SKM-1 (cell line): Measurements from ENCODE around the gene SPCS3.
"Not testable (repeated sequence)": the region's sequence is repeated elsewhere in the genome, so short reads cannot be mapped to it uniquely, and the experiment has no call there.

ENCODE experiments used
- DNase-seq: peaks from one replicate; lab custom pipeline; 2025; ENCODE audit not compliant: unreplicated experiment; lab: John Stamatoyannopoulos, UW

SPCS3 gene

DNA sequence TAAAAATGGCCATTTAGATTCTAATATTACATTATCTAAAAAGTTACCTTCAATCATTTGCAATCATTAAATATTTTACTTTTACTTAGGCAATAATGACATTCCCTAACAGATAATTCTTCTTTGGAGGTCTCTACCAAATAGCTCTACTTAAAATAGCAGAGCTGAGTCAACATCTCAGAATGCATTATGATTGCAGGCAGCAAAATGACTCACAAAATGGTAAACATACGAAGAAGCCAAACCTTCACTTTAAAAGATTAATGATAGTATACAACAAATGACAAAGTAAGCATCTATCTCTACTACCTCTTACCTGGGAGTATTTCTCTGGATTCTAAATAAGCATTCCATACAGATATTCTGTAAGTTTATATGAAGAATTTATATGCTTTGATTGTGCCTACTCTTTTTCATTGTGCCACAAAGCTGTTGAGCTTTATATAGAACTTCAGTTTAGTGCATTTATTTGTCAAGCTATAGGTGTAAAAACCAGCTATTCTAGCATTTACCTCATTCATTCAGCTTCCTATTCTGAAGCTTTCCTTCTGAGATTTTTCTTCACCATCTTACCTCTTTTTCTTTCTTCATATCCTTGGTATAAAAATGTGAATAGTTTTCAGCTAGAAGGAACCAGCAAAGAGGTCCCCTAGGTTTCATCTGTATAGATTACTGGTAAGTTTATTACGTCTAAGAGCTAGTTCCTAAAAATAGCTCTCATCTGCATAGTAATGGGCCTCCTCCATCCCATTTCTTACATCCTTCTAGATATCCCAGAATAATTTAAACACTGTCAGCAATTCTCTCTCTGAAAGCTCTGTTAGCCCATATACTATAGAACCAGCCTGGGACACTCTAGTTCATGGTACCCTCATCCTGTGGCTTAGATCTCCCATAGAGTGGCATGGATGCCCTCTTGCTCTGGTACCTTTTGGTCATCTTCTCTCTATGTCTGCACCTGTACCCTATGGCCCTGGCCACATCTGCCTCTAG is 17.2 kb upstream of the SPCS3 start:
- no peak for DNase-seq

GRCh38 chr4:176303938-176304337 is 15.8 kb upstream of the SPCS3 start:
- DNase-seq, result no peak

- DNase-seq, result no peak
Observed at GRCh38 chr4:176306837-176307665, 12.7 kb upstream of the SPCS3 start.

- DNase-seq, result no peak
Observed at GRCh38 chr4:176307666-176307930, 12.2 kb upstream of the SPCS3 start.

DNA sequence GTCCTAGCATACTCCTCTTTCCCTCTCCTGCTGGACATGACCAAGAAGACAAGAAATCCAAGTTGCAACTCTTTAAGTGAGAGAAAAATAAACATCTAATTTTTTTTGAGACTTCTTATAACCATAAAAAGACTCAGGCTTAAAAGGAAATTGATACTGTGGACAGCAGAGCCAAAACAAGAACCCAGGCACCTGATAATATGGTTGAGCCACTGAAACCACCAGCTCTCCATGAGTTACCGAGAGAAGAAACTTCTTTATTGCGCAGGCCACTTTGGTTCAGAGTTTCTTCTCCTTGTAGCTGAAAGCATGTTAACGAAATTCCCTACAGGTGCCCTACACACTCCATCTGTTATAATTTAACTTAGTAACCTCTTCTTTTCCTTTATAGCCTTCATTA is 11.3 kb upstream of the SPCS3 start:
- DNase-seq, result no peak

GRCh38 chr4:176309046-176309445 is 10.7 kb upstream of the SPCS3 start:
- DNase-seq, result no peak

- DNase-seq, result no peak
Observed at GRCh38 chr4:176309772-176310171, 10.0 kb upstream of the SPCS3 start.

DNA sequence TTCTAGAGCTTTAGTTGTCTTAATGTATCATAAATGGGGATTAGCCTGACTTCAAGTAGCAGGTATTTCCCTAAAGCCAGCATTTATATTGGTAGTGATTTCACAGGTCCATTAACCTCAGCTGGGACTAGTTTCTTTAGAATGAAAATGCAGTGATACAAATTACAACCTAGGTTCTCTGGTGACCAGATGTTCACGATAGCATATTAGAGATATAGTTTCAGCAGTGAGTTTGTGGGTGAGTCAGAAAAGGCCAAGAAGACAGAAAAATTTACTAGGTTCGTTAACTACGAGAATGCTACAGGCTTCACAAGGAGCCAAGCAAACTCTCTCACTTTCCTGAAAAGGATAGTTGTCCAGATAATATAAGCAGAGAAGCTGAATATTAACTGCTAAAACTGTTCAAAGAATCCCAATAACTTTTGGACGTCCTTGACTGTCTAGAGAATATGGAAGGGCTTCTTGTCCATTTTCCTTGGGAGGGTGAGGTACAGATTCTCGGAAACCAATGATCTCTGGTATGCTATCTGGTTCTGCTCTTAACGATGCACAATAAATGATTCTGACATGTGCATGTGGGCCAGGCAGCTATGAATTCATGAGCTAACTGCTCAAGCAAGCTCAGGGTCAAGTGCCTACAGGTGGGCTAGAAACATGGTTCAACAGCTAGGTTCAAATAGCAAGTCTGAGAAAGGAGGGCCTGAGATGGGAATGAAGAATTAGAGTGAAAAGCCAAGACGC is 6.0 kb upstream of the SPCS3 start:
- no peak for DNase-seq

- DNase-seq, result no peak
Observed at GRCh38 chr4:176319151-176319703, 539 bp upstream of the SPCS3 start.

DNA sequence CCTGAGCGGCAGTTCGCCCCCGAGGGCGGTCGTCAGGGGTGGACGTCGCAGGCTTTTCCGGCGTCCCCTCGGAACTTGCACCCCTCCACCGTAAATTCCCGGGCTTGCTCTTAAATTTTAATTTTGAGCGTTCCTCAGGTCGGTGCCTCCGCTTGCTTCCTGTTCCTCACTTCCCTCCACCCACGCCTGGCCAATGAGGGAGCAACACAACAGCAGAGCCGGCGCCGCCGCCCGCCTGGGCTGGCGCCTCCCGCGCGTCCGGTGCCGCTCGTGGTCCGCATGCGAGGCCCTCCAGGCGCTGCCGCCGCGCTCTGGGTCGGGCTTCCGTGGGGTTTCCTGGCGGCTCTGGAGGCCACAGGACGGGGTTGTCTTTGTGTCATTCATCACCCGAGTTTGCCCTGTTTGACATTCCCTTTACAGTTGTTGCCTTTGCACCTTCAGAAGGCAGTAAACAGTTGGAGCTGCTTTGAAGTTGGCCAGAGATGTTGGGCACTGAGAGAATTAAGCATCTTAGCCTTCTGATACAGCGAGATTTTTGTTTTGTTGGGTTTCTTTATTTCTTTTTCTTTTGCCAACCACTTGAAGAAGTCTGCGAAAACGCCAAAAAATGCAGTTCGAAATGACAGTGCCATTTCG is 692 bp downstream of the SPCS3 start:
- DNase-seq, result peak; percentile 70

- no peak for DNase-seq
Observed at GRCh38 chr4:176320976-176321361, 1.2 kb downstream of the SPCS3 start.

DNA sequence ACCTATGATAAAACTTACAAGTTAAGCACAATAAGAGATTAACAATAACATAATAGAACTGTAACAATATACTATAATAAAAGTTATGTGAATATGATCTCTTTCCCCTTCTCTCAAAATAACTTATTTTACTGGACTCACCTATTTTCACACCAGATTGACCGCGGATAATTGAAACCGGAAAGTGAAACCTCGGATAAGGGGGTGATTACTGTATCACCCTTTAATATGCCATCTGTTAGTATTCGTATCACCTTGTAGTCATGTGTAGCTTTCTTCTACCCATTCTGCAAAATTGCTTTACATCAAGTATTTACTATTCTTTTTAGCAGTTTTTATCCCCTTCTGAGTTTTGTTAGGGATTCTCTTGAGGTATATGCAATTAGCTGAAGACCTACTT is 1.8 kb downstream of the SPCS3 start:
- DNase-seq, result no peak

- DNase-seq, result no peak
Observed at GRCh38 chr4:176323511-176324160, 3.9 kb downstream of the SPCS3 start.

DNA sequence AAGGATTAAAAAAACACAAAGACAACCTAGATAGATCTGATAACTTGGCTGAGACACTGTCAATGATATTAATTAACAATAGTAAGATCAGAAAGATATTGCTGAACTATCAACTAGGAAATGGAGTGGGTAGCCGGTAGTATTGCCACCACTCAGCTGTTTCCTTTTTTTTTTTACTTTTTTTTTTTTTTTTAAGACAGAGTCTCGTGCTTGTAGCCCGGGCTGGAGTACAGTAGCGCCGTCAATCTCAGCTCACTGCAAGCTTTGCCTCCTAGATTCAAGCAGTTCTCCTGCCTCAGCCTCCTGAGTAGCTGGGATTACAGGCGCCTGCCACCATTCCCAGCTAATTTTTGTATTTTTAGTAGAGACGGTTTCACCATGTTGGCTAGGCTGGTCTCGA is 5.1 kb downstream of the SPCS3 start:
- not testable (repeated sequence) for DNase-seq

DNA sequence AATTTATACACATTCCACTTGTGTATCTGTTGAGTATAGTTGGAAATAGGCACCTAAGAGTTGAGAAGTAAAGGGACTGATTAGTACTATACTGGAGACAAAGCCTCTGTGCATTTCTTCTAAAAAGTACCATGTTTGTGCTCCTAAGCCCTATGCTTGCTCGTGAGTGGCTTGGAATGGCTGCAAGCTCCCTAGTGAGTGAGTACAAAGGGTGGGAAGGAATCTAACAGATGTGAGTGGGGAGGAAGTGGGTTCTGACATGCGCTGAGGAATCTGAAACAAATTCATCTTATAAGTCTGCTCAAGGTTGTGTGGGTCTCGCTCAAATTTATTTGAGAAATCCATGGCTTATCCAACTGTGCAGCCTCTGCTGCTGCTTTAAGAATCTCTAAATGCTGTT is 13.3 kb downstream of the SPCS3 start:
- DNase-seq, result no peak

GRCh38 chr4:176334066-176334465 is 14.3 kb downstream of the SPCS3 start:
- DNase-seq, result no peak

- no peak for DNase-seq
Observed at GRCh38 chr4:176335421-176335820, 15.7 kb downstream of the SPCS3 start.

DNA sequence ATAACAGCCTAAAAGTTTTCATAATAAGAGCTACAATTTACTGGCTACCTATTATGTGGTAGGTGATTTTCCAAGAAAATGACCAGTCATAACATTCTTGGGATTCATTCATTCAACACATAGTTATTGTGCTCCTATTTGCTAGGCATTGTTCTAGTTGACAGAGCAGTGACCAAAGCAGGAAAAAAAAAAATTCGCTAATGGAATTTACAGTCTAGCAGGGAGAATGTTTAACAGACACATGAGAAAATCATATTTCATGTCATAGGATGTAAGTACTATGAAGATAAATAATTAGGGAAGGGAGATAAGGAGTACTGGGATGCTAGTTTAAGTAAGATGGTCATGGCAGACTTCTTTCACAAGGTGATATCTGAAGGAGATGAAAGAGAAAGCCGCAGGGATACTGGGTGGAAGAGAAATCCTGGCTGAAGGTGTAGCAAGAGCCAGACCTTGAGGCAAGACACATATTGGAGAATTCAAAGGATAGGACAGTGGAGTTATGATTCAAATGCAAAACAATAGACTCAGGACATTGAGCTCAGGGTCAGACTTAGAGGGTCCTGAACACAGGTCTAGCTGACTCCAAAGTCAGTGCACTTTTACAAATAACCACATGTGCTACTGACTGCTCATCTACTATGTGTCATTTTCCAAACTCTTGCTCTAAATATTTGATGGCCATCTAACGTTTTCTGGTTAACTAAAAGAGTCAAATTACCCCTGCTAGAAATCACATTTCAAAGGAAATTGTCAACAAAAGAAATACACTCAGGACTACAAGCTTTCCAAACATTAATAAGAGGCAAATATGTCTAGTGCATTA is 20.4 kb downstream of the SPCS3 start:
- DNase-seq, result no peak
